Peyer's patch (tissue), 4 donors: ENCODE results near the gene BCL11A. TPM values are rescaled to one million over a fixed set of nuclear protein-coding genes. Genes with fewer than 3 reads are reported as not detected.
A peak's percentile ranks its signal among the peaks of the same experiment; 100 is the strongest.

Experiments
- DNase-seq, 3 donors: peaks; one replicate each; pipeline ENCODE4 v3.0.0-alpha.2; 2017 to 2019
- H3K27ac ChIP-seq, 4 donors: fragments of 200-600 bp; sonication (generic); one replicate each; pipeline ENCODE4 v1.5.1; 2016 to 2019
- H3K27me3 ChIP-seq, 2 donors: fragments of 200-600 bp; sonication (generic); one replicate each; pipeline ENCODE4 v1.5.1; 2019
- H3K36me3 ChIP-seq, 3 donors: fragments of 200-600 bp; sonication (generic); one replicate each; pipeline ENCODE4 v1.5.1; 2016 to 2019
- H3K4me1 ChIP-seq, 4 donors: fragments of 200-600 bp; sonication (generic); one replicate each; pipeline ENCODE4 v1.5.1; 2016 to 2019
- H3K4me3 ChIP-seq, 4 donors: fragments of 200-600 bp; sonication (generic); 1 replicate in 3 of 4; 2 replicates in 1 of 4; pipeline ENCODE4 v1.5.1; 2016 to 2019; ENCODE audit warnings: mild to moderate bottlenecking in 1 of 4
- H3K9me3 ChIP-seq, 4 donors: fragments of 200-600 bp; sonication (generic); one replicate each; pipeline ENCODE4 v1.5.1; 2016 to 2019; ENCODE audit warnings: mild to moderate bottlenecking in 1 of 4
- CTCF ChIP-seq, 6 experiments: fragments of 450-650 bp in 4 of 6; fragments of 200-600 bp in 2 of 6; sonication (generic) in 1 of 6; IDR thresholded peaks; one replicate each; pipeline ENCODE4 v1.5.1; 2017 to 2019; ENCODE audit warnings: antibody characterized with exemption in 6 of 6, mild to moderate bottlenecking in 3 of 6, moderate library complexity in 1 of 6
- POLR2A ChIP-seq, 2 donors: fragments of 450-650 bp; IDR thresholded peaks; one replicate each; pipeline ENCODE4 v1.5.1; 2017; ENCODE audit warnings: antibody characterized with exemption in 2 of 2, mild to moderate bottlenecking in 2 of 2, moderate library complexity in 2 of 2
- total RNA-seq, 4 donors: library from RNA; depleted of rRNA; stranded (reverse); fragments of >200 nt; gene quantifications; one replicate each; pipeline ENCODE4 v1.1.0, GENCODE V29; 2016

Gene BCL11A
- total RNA-seq, 4 donors from 2014 or later: 35.4 to 94.9 (median 68.8) TPM

- peaks cover 0 to 6% (median 0%) of the 10 kb centered on the region in 4 donors for H3K4me1 ChIP-seq
- TF ChIP-seq POLR2A (IDR thresholded peaks at IDR 0.05): no peak
- TF ChIP-seq CTCF (IDR thresholded peaks at IDR 0.05): no peak
- DNase-seq: no peak
- no peak overlapping the region for H3K4me3 ChIP-seq
- no peaks in the 10 kb centered on the region for H3K27me3 ChIP-seq
- no peaks in the 10 kb centered on the region for H3K36me3 ChIP-seq
- no peaks in the 10 kb centered on the region for H3K9me3 ChIP-seq
- peak overlapping the region in 2 of 4 donors; percentile 72 to 76 for H3K27ac ChIP-seq
Observed at GRCh38 chr2:60447943-60448342, 105.5 kb downstream of the BCL11A start.

GRCh38 chr2:60446413-60447267 is 106.8 kb downstream of the BCL11A start:
- DNase-seq: no peak
- H3K4me3 ChIP-seq: no peak overlapping the region
- H3K4me1 ChIP-seq: peaks cover 0 to 6% (median 0%) of the 10 kb centered on the region in 4 donors
- TF ChIP-seq POLR2A (IDR thresholded peaks at IDR 0.05): no peak
- TF ChIP-seq CTCF (IDR thresholded peaks at IDR 0.05): no peak
- H3K27me3 ChIP-seq: no peaks in the 10 kb centered on the region
- no peaks in the 10 kb centered on the region for H3K9me3 ChIP-seq
- H3K27ac ChIP-seq: peak overlapping the region in 2 of 4 donors; percentile 72 to 76
- no peaks in the 10 kb centered on the region for H3K36me3 ChIP-seq

- no peak overlapping the region for H3K4me3 ChIP-seq
Observed at GRCh38 chr2:60445684-60446179, 107.7 kb downstream of the BCL11A start.

GRCh38 chr2:60442608-60443007 is 110.8 kb downstream of the BCL11A start:
- Histone ChIP-seq H3K4me3 (no peak overlapping the region), H3K27me3 (no peaks in the 10 kb centered on the region), H3K27ac (no peak overlapping the region), H3K9me3 (no peaks in the 10 kb centered on the region), H3K4me1 (peaks cover 0 to 6% (median 3%) of the 10 kb centered on the region in 4 donors), H3K36me3 (no peaks in the 10 kb centered on the region)
- TF ChIP-seq CTCF (IDR thresholded peaks at IDR 0.05) (no peak), POLR2A (IDR thresholded peaks at IDR 0.05) (no peak)
- DNase-seq: no peak

More at GRCh38 chr2:60445684-60446179, 107.7 kb downstream of the BCL11A start:
- no peaks in the 10 kb centered on the region for H3K27me3 ChIP-seq
- no peaks in the 10 kb centered on the region for H3K36me3 ChIP-seq
- peak overlapping the region in 2 of 4 donors; percentile 72 to 76 for H3K27ac ChIP-seq
- peaks cover 0 to 6% (median 0%) of the 10 kb centered on the region in 4 donors for H3K4me1 ChIP-seq
- TF ChIP-seq CTCF (IDR thresholded peaks at IDR 0.05): no peak
- TF ChIP-seq POLR2A (IDR thresholded peaks at IDR 0.05): no peak
- DNase-seq: no peak
- no peaks in the 10 kb centered on the region for H3K9me3 ChIP-seq

- H3K4me1 ChIP-seq: peaks cover 0 to 6% (median 3%) of the 10 kb centered on the region in 4 donors
Observed at GRCh38 chr2:60441800-60442199, 111.7 kb downstream of the BCL11A start.

More at GRCh38 chr2:60441800-60442199, 111.7 kb downstream of the BCL11A start:
- no peak for DNase-seq
- no peak overlapping the region for H3K4me3 ChIP-seq
- H3K27ac ChIP-seq: no peak overlapping the region
- no peaks in the 10 kb centered on the region for H3K9me3 ChIP-seq
- no peaks in the 10 kb centered on the region for H3K27me3 ChIP-seq
- no peak for TF ChIP-seq CTCF (IDR thresholded peaks at IDR 0.05)
- TF ChIP-seq POLR2A (IDR thresholded peaks at IDR 0.05): no peak
- no peaks in the 10 kb centered on the region for H3K36me3 ChIP-seq
